H1 (cell line): ENCODE measurements around the gene ANKRD31. TPM values are rescaled to one million over a fixed set of nuclear protein-coding genes. Genes with fewer than 3 reads are reported as not detected.

Experiments used
- CTCF ChIA-PET: fragments of 300-600 bp; sonication (Branson Sonifier 250); formaldehyde crosslinking; loops from one replicate; lab custom pipeline; 2021; ENCODE audit not compliant: partially characterized antibody; lab: Charles Lee
- POLR2A ChIA-PET: fragments of 300-600 bp; sonication (Branson Sonifier 250); formaldehyde crosslinking; loops from one replicate; lab custom pipeline; 2021; ENCODE audit warnings: inconsistent platforms; ENCODE audit not compliant: partially characterized antibody; lab: Charles Lee
- DNase-seq, 2 experiments: peaks; one replicate each; pipeline versions ENCODE4 v3.0.0 to v3.0.0-alpha.2; 2010 to 2022; ENCODE audit warnings: low spot score in 2 of 2, low read depth in 1 of 2, mixed read lengths in 1 of 2
- FAIRE-seq: peaks from 2 replicates; lab custom pipeline; 2011; peaks lifted over from hg19 to GRCh38; lab: Jason Lieb, UNC
- H2AFZ ChIP-seq: 2 replicates; pipeline ENCODE4 v1.8.1; 2012; ENCODE audit warnings: low read length, inconsistent platforms
- H2AK5ac ChIP-seq: 2 replicates; pipeline ENCODE4 v1.6.1; 2013; ENCODE audit warnings: low read depth, low read length
- H2BK120ac ChIP-seq: replicated peaks from 2 replicates; pipeline ENCODE3; 2013; ENCODE audit warnings: low read depth, low read length, inconsistent platforms
- H2BK12ac ChIP-seq: 2 replicates; pipeline ENCODE4 v1.6.1; 2013; ENCODE audit warnings: low read depth, low read length
- H2BK15ac ChIP-seq: 2 replicates; pipeline ENCODE4 v1.6.1; 2013; ENCODE audit warnings: low read length
- H2BK20ac ChIP-seq: 2 replicates; pipeline ENCODE4 v1.6.1; 2013; ENCODE audit warnings: low read length
- H2BK5ac ChIP-seq: 2 replicates; pipeline ENCODE4 v1.6.1; 2013; ENCODE audit warnings: low read depth, low read length
- H3K14ac ChIP-seq: 2 replicates; pipeline ENCODE4 v1.6.1; 2013; ENCODE audit warnings: inconsistent platforms; ENCODE audit not compliant: insufficient read length
- H3K18ac ChIP-seq: 2 replicates; pipeline ENCODE4 v1.6.1; 2013; ENCODE audit warnings: low read length; ENCODE audit errors: extremely low read depth
- H3K23ac ChIP-seq: 2 replicates; pipeline ENCODE4 v1.6.1; 2013; ENCODE audit warnings: inconsistent platforms; ENCODE audit not compliant: insufficient read length
- H3K23me2 ChIP-seq: 2 replicates; pipeline ENCODE4 v1.6.1; 2013; ENCODE audit warnings: low read depth, low read length
- H3K27ac ChIP-seq: 2 replicates; pipeline ENCODE4 v1.6.1; 2011; ENCODE audit warnings: low read depth, low read length, inconsistent platforms
- H3K27me3 ChIP-seq, 4 experiments: replicated peaks in 1 of 4; 1 replicate in 1 of 4; 2 replicates in 3 of 4; pipeline versions ENCODE4 v1.6.1 to v1.8.1; 2011 to 2013; ENCODE audit warnings: low read length in 3 of 4, mild to moderate bottlenecking in 3 of 4, inconsistent platforms in 2 of 4, mixed read lengths in 2 of 4, moderate library complexity in 1 of 4; ENCODE audit not compliant: control insufficient read depth in 3 of 4, insufficient read depth in 3 of 4; ENCODE audit errors: extremely low read depth in 1 of 4
- H3K36me3 ChIP-seq, 4 experiments: 2 replicates each; pipeline versions ENCODE4 v1.6.1 to v1.8.1; 2011 to 2013; ENCODE audit warnings: mild to moderate bottlenecking in 4 of 4, low read length in 3 of 4, moderate library complexity in 2 of 4, control low read depth in 1 of 4, inconsistent platforms in 1 of 4; ENCODE audit not compliant: insufficient read depth in 4 of 4, control insufficient read depth in 2 of 4
- H3K4ac ChIP-seq: replicated peaks from 2 replicates; pipeline ENCODE3; 2013; ENCODE audit warnings: low read length, low read depth, mixed read lengths, inconsistent platforms; ENCODE audit not compliant: insufficient read length
- H3K4me1 ChIP-seq, 4 experiments: replicated peaks in 1 of 4; 1 replicate in 1 of 4; 2 replicates in 3 of 4; pipeline versions ENCODE4 v1.6.1 to v1.8.1; 2011 to 2013; ENCODE audit warnings: low read length in 3 of 4, inconsistent platforms in 2 of 4, mixed read lengths in 1 of 4; ENCODE audit not compliant: insufficient read depth in 4 of 4, control insufficient read depth in 3 of 4
- H3K4me2 ChIP-seq, 2 experiments: 2 replicates each; pipeline versions ENCODE4 v1.6.1 to v1.8.1; 2011 to 2013; ENCODE audit warnings: low read depth in 2 of 2, low read length in 2 of 2, control low read depth in 1 of 2, inconsistent platforms in 1 of 2, mild to moderate bottlenecking in 1 of 2; ENCODE audit not compliant: insufficient read depth in 1 of 2
- H3K4me3 ChIP-seq, 4 experiments: fragments of 200-600, 300-600 bp in 1 of 4; sonication (generic), shearing (Covaris generic), sonication (Bioruptor Twin) in 1 of 4; 2 replicates each; pipeline versions ENCODE4 v1.5.1 to v1.8.1; 2011 to 2016; ENCODE audit warnings: low read length in 4 of 4, low read depth in 3 of 4, control low read depth in 2 of 4, inconsistent platforms in 2 of 4, mild to moderate bottlenecking in 2 of 4, mixed read lengths in 1 of 4, moderate library complexity in 1 of 4; ENCODE audit not compliant: insufficient read depth in 2 of 4; ENCODE audit errors: extremely low read depth in 1 of 4
- H3K56ac ChIP-seq: replicated peaks from 2 replicates; pipeline ENCODE3; 2013; ENCODE audit warnings: low read depth, mild to moderate bottlenecking, mixed read lengths, low read length, inconsistent platforms; ENCODE audit not compliant: insufficient read length
- H3K79me1 ChIP-seq: 2 replicates; pipeline ENCODE4 v1.6.1; 2013; ENCODE audit warnings: low read depth, low read length, control low read depth
- H3K79me2 ChIP-seq, 2 experiments: 2 replicates each; pipeline versions ENCODE4 v1.6.1 to v1.8.1; 2012 to 2013; ENCODE audit warnings: low read length in 2 of 2, mild to moderate bottlenecking in 2 of 2, inconsistent platforms in 1 of 2; ENCODE audit not compliant: insufficient read depth in 2 of 2, control insufficient read depth in 1 of 2
- H3K9ac ChIP-seq, 4 experiments: replicated peaks in 1 of 4; 1 replicate in 1 of 4; 2 replicates in 3 of 4; pipeline versions ENCODE4 v1.6.1 to v1.8.1; 2011 to 2013; ENCODE audit warnings: low read depth in 3 of 4, low read length in 3 of 4, control low read depth in 2 of 4, mild to moderate bottlenecking in 2 of 4, moderate library complexity in 2 of 4, inconsistent platforms in 1 of 4; ENCODE audit errors: extremely low read depth in 1 of 4
- H3K9me3 ChIP-seq, 2 experiments: 2 replicates each; pipeline versions ENCODE4 v1.6.1 to v1.8.1; 2012 to 2013; ENCODE audit warnings: mild to moderate bottlenecking in 2 of 2, moderate library complexity in 2 of 2, control low read depth in 1 of 2, inconsistent platforms in 1 of 2, low read depth in 1 of 2, low read length in 1 of 2, mixed read lengths in 1 of 2; ENCODE audit not compliant: insufficient read depth in 2 of 2
- H4K20me1 ChIP-seq, 2 experiments: replicated peaks in 1 of 2; 2 replicates each; pipeline versions ENCODE3 to v1.8.1; 2011 to 2013; ENCODE audit warnings: inconsistent platforms in 2 of 2, low read length in 2 of 2, mild to moderate bottlenecking in 1 of 2; ENCODE audit not compliant: insufficient read depth in 2 of 2, control insufficient read depth in 1 of 2
- H4K5ac ChIP-seq: 2 replicates; pipeline ENCODE4 v1.6.1; 2013; ENCODE audit warnings: low read length, low read depth, mixed read lengths, inconsistent platforms; ENCODE audit not compliant: insufficient read length
- H4K8ac ChIP-seq: 2 replicates; pipeline ENCODE4 v1.8.0; 2013; ENCODE audit warnings: mild to moderate bottlenecking, moderate library complexity, low read length, inconsistent platforms; ENCODE audit not compliant: insufficient read depth; ENCODE audit errors: extremely low read depth
- H4K91ac ChIP-seq: replicated peaks from 2 replicates; pipeline ENCODE3; 2013; ENCODE audit warnings: low read length, mixed read lengths, inconsistent platforms; ENCODE audit not compliant: insufficient read length
- BRCA1 ChIP-seq: IDR thresholded peaks from 2 replicates; pipeline ENCODE4 v1.6.1; 2012; ENCODE audit warnings: low read depth, low read length, improper control_type of control experiment
- CHD2 ChIP-seq: IDR thresholded peaks from 2 replicates; pipeline ENCODE4 v1.6.1; 2012; ENCODE audit warnings: low read length, improper control_type of control experiment
- EZH2 ChIP-seq: fragments of 200-600 bp; sonication (generic); IDR thresholded peaks from 2 replicates; pipeline ENCODE4 v1.7.1; 2012; ENCODE audit warnings: low read depth, mild to moderate bottlenecking, moderate library complexity, low read length, inconsistent platforms; ENCODE audit not compliant: severe bottlenecking
- KDM4A ChIP-seq: IDR thresholded peaks from one replicate; pipeline ENCODE4 v1.7.1; 2012; ENCODE audit warnings: low read depth, mild to moderate bottlenecking, moderate library complexity, low read length, inconsistent platforms; ENCODE audit not compliant: severe bottlenecking
- TAF1 ChIP-seq: IDR thresholded peaks from 2 replicates; pipeline ENCODE4 v1.6.1; 2011; ENCODE audit warnings: mild to moderate bottlenecking, low read depth, low read length
- TAF7 ChIP-seq: optimal IDR thresholded peaks from 2 replicates; pipeline ENCODE3; 2011; ENCODE audit warnings: low read depth, mild to moderate bottlenecking, inconsistent platforms, low read length, moderate library complexity, borderline replicate concordance
- TBP ChIP-seq: IDR thresholded peaks from 2 replicates; pipeline ENCODE4 v1.6.1; 2011; ENCODE audit warnings: low read depth, low read length, improper control_type of control experiment
- TEAD4 ChIP-seq: IDR thresholded peaks from 2 replicates; pipeline ENCODE4 v1.6.1; 2012; ENCODE audit warnings: low read depth, low read length, inconsistent platforms, mixed read lengths
- ZNF274 ChIP-seq: IDR thresholded peaks from 2 replicates; pipeline ENCODE4 v1.7.0; 2012; ENCODE audit warnings: low read length, borderline replicate concordance; ENCODE audit errors: extremely low read depth
- WGBS, 2 experiments: shearing (Covaris generic) in 1 of 2; methylation state at CpG; one replicate each; pipeline versions ENCODE4 v1.1.6 to v1.1.7; 2013 to 2015; ENCODE audit warnings: low lambda C conversion rate in 2 of 2, mixed read lengths in 2 of 2, inconsistent platforms in 1 of 2, low coverage in 1 of 2, missing lambda C conversion rate in 1 of 2; ENCODE audit not compliant: insufficient replicate concordance in 2 of 2, insufficient coverage in 1 of 2, insufficient read length in 1 of 2; ENCODE audit errors: extremely low coverage in 1 of 2, missing lambda C conversion rate in 1 of 2; 5-methylcytosine and 5-hydroxymethylcytosine counted together
- polyA plus RNA-seq, 7 experiments: library from polyadenylated mRNA; depleted of rRNA in 3 of 7; stranded (reverse) in 5 of 7; unstranded in 2 of 7; fragments of >200 nt in 5 of 7; fragments of 200-250 nt in 2 of 7; gene quantifications; 1 replicate in 5 of 7; 2 replicates in 1 of 7; 4 replicates in 1 of 7; pipeline versions ENCODE4 v1.2.1 to v1.2.3, GENCODE V29; 2011 to 2013; ENCODE audit warnings: missing spikeins in 2 of 7, mixed read lengths in 2 of 7
- total RNA-seq: library from RNA; stranded (reverse); fragmentation: NEBNext Ultra II Directional; extraction: Animal tissue kit (Norgen Biotek cat#: 25700); gene quantifications from 2 replicates; pipeline ENCODE4 v1.2.1, GENCODE V29; 2021
- TF ChIP-seq, protein P1 (sequence below): IDR thresholded peaks from 2 replicates; pipeline ENCODE4 v1.6.1; 2011; ENCODE audit warnings: low read length, improper control_type of control experiment

Gene ANKRD31
- total and polyA plus RNA-seq, 2 of the 8 experiments (the other 6 are each of a cell fraction or from before 2014, with no cell fraction given): 0.05 to 0.06 TPM

GRCh38 chr5:75054134-75054930, 182.3 kb downstream of the ANKRD31 start:
- no peak overlapping the region for H3K14ac ChIP-seq
- peak; percentile 48 for FAIRE-seq
- H3K27ac ChIP-seq: peak overlapping the region; percentile 35; the same call in 1 of the 2 replicates
- peak overlapping the region; percentile 34 for H3K56ac ChIP-seq
- H3K9ac ChIP-seq: peak overlapping the region in 3 of 4 experiments; percentile 51 to 84 (median 60); a peak in 6 of 7 replicates
- peaks cover 0 to 29% of the 10 kb centered on the region in 2 experiments; a peak in 2 of 4 replicates for H3K79me2 ChIP-seq
- H3K79me1 ChIP-seq: no peaks in the 10 kb centered on the region
- peaks cover 13% of the 10 kb centered on the region for H3K23me2 ChIP-seq
- peak overlapping the region; percentile 85; the same call in 1 of the 2 replicates for H2BK15ac ChIP-seq
- ChIA-PET POLR2A (interaction anchor here (1.0 to 3.2 kb wide), 5 partner anchors 10 to 187 kb away, joined by 3 to 12 read pairs (median 6); partner anchors contain the start of gene ANKRD31), CTCF (interaction anchor here (0.6 to 1.2 kb wide), 2 partner anchors 112 to 119 kb away, joined by 3 to 4 read pairs; no protein-coding TSS in a partner anchor)
- peak overlapping the region; percentile 37 for H4K8ac ChIP-seq
- peak overlapping the region; percentile 54; the same call in 1 of the 2 replicates for H2BK5ac ChIP-seq
- H2BK12ac ChIP-seq: peak overlapping the region; percentile 88
- peak overlapping the region; percentile 10 for H4K5ac ChIP-seq
- H2AFZ ChIP-seq: peak overlapping the region; percentile 60
- H4K91ac ChIP-seq: peak overlapping the region; percentile 61
- H3K23ac ChIP-seq: no peak overlapping the region
- no peak overlapping the region; the same call in 1 of the 2 replicates for H2AK5ac ChIP-seq
- 6% methylated on average over 28 of the region's 28 CpGs; no CpG with 5 or more reads in 1 of the 2 experiments for WGBS, 2 experiments
- H3K4me2 ChIP-seq: peak overlapping the region; percentile 93 to 97
- H3K4me1 ChIP-seq: peaks cover 18 to 35% (median 27%) of the 10 kb centered on the region in 4 experiments
- H3K18ac ChIP-seq: peak overlapping the region; percentile 83
- peaks cover 0 to 8% of the 10 kb centered on the region in 2 experiments for H4K20me1 ChIP-seq
- no peak overlapping the region for H2BK120ac ChIP-seq
- peak overlapping the region; percentile 76 for H3K4ac ChIP-seq
- no peaks in the 10 kb centered on the region for H3K36me3 ChIP-seq
- no peaks in the 10 kb centered on the region for H3K9me3 ChIP-seq
- peaks cover 0 to 33% (median 15%) of the 10 kb centered on the region in 4 experiments; a peak in 4 of 7 replicates for H3K27me3 ChIP-seq
- H3K4me3 ChIP-seq: peak overlapping the region; percentile 68 to 76 (median 73)
- H2BK20ac ChIP-seq: peak overlapping the region; percentile 75; the same call in 1 of the 2 replicates
- peak; percentile 62 to 79 for DNase-seq
- TF ChIP-seq, protein P1, sequence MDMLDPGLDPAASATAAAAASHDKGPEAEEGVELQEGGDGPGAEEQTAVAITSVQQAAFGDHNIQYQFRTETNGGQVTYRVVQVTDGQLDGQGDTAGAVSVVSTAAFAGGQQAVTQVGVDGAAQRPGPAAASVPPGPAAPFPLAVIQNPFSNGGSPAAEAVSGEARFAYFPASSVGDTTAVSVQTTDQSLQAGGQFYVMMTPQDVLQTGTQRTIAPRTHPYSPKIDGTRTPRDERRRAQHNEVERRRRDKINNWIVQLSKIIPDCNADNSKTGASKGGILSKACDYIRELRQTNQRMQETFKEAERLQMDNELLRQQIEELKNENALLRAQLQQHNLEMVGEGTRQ: no peak
- peak; percentile 56 for TF ChIP-seq EZH2
- TF ChIP-seq CHD2: peak; percentile 84
- TF ChIP-seq TBP: peak; percentile 69
- TF ChIP-seq TAF1: peak; percentile 64
- peak; percentile 48; the same call in 1 of the 2 replicates for TF ChIP-seq BRCA1
- peak; percentile 16 for TF ChIP-seq TAF7
- TF ChIP-seq KDM4A: peak; percentile 29
- no peak for TF ChIP-seq ZNF274
- TF ChIP-seq TEAD4: no peak
